HK-2 (cell line): ENCODE results near the gene DAZAP2.
"Not testable (repeated sequence)": the region's sequence is repeated elsewhere in the genome, so short reads cannot be mapped to it uniquely, and the experiment has no call there.

Experiments
- DNase-seq: peaks from one replicate; pipeline ENCODE4 v3.0.0-alpha.2; 2018; ENCODE audit not compliant: unreplicated experiment

Gene DAZAP2

GRCh38 chr12:51217133-51217967 is 21.3 kb upstream of the DAZAP2 start:
- DNase-seq: peak; percentile 40

GRCh38 chr12:51217968-51218606 is 20.5 kb upstream of the DAZAP2 start, which contains the start of gene POU6F1:
Gene POU6F1, minus strand, starts transcription at chr12:51218062. Its CDS starts 11,226 bp downstream, at chr12:51206836.
- DNase-seq: peak; percentile 80

GRCh38 chr12:51218607-51219161 is 19.9 kb upstream of the DAZAP2 start:
- peak; percentile 56 for DNase-seq

- DNase-seq: no peak
Measured at GRCh38 chr12:51219322-51219721, 19.3 kb upstream of the DAZAP2 start.

- not testable (repeated sequence) for DNase-seq
Measured at GRCh38 chr12:51219857-51220256, 18.8 kb upstream of the DAZAP2 start.

GRCh38 chr12:51222461-51222860 is 16.2 kb upstream of the DAZAP2 start:
- no peak for DNase-seq

GRCh38 chr12:51224625-51225024 is 14.0 kb upstream of the DAZAP2 start:
- DNase-seq: no peak

- no peak for DNase-seq
Measured at GRCh38 chr12:51225234-51225633, 13.4 kb upstream of the DAZAP2 start.

GRCh38 chr12:51225771-51226170 is 12.9 kb upstream of the DAZAP2 start:
- no peak for DNase-seq

- not testable (repeated sequence) for DNase-seq
Measured at GRCh38 chr12:51227112-51227511, 11.5 kb upstream of the DAZAP2 start.

GRCh38 chr12:51227962-51228361 is 10.7 kb upstream of the DAZAP2 start:
- no peak for DNase-seq

GRCh38 chr12:51229116-51229809 is 9.4 kb upstream of the DAZAP2 start:
- DNase-seq: no peak

- DNase-seq: no peak
Measured at GRCh38 chr12:51232642-51233041, 6.0 kb upstream of the DAZAP2 start.

- no peak for DNase-seq
Measured at GRCh38 chr12:51234530-51234929, 4.1 kb upstream of the DAZAP2 start.

- DNase-seq: no peak
Measured at GRCh38 chr12:51238037-51238509, 553 bp upstream of the DAZAP2 start.

- no peak for DNase-seq
Measured at GRCh38 chr12:51240971-51241370, 2.3 kb downstream of the DAZAP2 start.

- no peak for DNase-seq
Measured at GRCh38 chr12:51242120-51242519, 3.5 kb downstream of the DAZAP2 start.

- DNase-seq: no peak
Measured at GRCh38 chr12:51242876-51243275, 4.2 kb downstream of the DAZAP2 start.

- no peak for DNase-seq
Measured at GRCh38 chr12:51244269-51244668, 5.6 kb downstream of the DAZAP2 start.

GRCh38 chr12:51245476-51246253 is 7.0 kb downstream of the DAZAP2 start:
- no peak for DNase-seq

GRCh38 chr12:51246254-51246853 is 7.7 kb downstream of the DAZAP2 start:
- DNase-seq: no peak
